Measurements from ENCODE around the gene FKBP4.

The FKBP4 gene

DNA sequence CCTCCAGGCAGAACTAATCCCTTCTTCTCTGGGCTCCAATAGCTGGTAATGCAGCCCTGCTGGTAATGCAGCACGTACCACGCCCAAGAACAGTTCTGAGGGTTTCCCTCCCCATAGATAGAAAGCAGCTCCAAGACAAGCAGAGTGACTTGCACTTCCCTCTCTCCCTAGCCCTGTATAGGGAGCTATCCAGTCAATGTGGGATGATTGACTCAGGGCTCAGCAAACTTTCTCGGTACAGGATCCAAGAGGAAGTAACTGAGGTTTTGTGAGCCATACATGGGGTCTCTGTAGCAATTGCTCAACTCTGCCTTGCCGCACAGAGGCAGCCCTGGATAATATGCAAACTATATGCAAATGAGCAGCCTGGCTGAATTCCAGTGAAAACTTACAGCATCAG is 15.5 kb upstream of the FKBP4 start:
- DNase-seq (ENCODE audit: low spot score): no peak

DNA sequence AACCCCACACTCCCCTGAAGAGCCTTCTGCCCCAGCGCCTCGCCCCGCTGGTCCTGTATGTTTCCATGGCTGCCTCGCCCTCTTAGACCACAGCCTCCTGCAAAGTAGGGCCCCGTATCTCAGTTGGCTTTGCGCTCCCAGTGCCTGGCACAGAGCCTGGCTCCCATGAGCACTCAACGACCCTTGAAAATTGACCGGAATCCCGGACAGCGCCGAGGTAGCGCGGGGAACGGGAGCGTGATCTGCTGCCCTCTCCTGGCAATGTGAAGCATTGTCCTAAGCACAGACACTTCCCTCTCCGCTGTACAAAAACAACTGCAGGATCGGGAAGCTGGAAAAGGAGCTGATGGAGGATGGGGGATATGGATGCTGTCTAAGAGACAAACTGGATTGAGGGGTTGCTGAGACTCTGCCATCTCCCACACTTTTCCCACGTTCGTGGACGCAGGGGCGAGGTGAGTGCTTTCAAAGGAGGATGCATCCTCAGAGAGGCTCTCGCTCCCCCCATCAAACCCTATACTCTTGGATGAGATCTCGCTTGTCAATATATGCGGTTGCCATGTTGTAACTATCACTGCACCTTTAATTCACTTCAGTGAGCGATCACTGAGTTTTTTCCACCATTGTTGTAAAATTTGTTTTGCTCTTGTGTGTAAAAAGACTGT is 10.7 kb upstream of the FKBP4 start:
- DNase-seq (ENCODE audit: low spot score): peak; percentile 67

DNA sequence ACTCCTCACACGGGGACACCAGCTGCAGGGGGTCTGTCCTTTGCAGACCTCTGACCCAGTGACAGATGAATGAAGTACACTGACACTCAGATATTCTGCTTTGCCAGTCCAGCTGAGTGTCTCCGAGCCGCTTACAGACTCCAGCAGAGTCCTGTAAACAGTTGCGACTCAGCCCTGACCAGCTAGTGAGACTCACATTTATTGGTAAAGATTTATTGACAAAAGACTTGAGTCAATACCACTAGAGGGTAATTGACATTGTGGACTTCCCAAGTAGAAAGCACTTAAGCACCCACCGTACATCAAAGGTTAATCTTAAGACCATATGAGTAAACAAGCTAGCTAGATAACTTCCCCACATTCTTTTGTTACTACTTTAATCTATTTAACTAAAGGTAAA is 9.8 kb upstream of the FKBP4 start:
- DNase-seq (ENCODE audit: low spot score): no peak

DNA sequence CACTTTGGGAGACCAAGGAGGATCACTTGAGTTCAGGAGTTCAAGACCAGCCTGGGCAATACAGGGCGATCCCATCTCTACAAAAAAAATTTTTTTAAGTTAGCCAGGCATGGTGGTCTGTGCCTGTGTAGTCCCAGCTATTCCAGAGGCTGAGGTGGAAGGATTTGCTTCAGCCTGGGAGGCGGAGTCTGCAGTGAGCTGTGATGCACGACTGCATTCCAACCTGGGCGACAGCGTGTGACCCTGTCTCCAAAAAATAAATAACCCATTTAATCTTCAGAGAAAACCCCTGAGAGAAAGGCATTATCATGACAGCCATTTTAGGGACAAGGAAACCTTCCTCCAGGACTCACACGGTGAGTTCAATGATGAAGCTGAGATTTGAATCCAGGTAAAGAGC is 3.7 kb upstream of the FKBP4 start:
- DNase-seq (ENCODE audit: low spot score): no peak

DNA sequence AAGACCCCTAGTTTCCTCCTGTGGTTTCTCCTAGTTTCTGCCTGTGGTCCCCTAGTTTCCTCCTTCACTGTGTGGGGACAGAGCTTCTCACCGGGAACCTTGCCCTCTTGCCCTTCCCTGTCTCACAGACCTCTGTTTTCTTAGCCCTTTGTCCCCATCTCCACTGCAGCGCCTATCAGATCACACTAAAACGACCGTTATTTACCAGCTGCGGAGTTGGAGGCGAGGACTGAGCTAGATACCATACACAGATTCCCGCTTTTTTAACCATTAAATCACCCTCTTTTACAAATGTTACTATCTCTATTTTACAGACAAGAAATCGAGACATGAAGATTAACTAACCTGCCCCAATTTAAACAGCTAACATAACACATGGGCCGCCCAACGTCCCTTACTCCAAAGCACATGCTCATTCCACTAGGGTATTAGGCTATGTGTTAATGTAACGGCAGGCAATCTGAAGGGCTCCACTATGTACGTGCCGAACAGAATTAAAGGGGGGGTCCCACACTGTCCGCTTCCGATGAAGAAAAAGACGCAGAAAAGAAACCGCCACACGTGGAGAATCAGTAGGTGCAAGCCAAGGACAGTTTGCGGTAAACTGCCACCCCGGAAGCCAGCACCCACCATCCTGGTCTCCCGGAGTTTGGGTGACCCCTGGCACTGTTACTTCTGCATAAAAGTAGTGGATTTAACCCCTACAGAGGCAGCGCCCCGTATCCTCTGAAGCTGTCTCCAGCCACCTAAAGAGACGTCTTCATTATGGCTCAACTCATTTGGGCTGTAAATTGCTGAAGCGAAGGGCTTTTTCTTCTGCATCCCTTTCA is 1.9 kb upstream of the FKBP4 start:
- DNase-seq (ENCODE audit: low spot score): no peak

DNA sequence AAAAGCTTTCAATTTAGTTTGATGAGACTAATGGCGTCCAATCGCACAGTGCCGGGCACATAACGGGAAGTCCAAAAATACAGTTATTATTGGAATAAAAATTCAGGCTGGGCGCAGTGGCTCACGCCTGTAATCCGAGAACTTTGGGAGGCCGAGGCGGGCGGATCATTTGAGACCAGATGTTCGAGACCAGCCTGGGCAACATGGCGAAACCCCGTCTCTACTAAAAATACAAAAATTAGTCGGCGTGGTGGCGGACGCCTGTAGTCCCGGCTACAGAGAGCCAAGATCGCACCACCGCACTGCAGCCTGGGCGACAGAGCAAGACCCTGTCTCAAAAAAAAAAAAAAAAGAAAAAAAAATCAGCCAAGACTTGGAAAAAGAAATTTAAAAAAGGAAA is 1.2 kb upstream of the FKBP4 start:
- DNase-seq (ENCODE audit: low spot score): no peak

DNA sequence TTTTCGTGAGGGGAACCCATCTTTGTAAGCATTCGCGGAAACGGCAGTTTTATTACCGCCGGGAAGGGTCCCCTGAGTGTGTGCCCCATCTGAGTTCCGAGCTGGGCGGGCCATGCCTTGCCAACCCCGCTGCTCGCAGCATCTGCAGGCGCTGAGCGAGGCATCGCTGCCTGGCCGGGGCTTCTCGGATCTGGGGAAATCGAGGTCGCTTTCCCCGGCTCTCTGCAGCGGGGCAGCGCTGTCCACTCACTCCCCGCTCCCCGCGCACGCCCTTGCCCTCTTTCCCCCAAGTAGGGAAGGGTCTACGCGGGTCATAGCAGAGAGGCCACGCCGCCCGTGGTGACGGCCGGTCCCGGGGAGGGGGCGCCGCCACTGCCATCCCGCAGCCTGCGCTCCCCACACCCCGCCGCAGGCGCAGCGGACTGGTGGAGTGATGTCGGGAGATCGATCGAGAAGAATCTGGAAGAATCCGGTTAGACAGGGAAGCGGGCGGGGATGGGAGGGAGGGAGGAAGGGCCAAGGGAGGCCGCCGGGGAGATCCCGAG is 507 bp upstream of the FKBP4 start:
- peak; percentile 79 for DNase-seq (ENCODE audit: low spot score)

DNA sequence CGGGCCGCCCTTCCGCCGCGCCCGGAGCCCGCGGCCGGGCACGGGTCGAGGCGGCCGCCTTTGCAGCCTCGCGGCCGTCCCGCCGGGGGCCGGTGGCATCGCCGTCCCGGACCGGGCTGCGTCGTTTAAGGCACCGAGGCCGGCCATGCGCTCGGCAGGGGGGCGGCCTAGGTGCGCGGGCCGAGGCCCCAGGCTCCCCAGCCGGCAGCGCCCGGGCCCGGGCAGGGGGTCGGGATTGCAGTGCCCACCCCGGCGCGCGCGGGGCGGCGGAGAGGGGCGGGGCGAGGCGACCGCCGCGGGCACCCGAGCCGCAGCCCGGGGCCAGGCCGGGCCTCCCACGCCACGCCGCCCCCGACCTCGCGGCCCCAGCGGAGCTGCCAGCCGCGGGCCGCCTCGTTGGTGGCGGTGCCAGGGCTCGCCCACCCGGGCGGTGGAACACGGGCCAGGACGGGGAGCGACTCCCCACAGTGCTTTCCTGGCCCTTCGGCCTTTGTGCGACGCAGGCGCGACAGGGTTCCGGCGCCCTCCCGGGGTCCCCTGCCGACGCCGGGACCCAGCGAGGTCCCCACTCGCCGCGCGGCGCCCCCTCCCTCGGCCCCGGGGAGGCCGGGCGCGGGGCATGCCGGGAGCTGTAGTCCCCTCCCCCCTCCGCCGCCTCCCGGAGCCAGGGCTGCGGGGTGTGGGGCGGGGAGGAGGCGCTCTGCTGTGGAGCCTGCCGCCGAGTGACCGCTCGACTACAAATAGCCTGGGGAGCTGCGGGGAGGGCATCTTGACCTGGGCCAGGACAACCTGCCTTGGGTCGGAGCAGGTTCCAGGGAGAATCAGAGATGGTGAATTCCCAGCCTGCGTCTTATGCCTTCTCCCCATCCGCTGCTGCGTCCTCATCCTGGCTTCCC is 769 bp downstream of the FKBP4 start:
- peak; percentile 73 for DNase-seq (ENCODE audit: low spot score)

DNA sequence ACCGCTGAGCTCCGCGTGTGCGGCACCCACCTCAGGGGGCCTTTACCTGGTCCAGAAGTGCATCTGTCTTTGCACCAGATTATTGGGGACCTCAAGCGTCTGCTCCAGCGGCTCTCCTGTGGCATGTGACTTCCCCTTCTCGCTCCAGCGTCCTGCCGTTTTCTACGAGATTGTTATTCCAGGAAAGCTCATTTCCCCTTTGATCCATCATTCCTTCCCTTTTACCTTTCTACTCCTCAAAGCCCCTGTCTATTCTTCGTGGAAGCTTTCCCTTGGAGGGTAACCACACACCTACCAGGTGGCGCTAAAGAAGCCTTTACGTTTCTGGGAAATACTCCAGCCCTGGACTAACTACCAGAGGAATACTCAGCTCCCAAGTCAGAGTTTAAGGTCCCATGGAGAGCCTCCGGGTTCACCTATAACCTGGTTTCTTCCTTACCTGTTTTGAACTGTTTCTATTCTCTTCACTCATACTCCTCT is 1.5 kb downstream of the FKBP4 start:
- no peak for DNase-seq (ENCODE audit: low spot score)

DNA sequence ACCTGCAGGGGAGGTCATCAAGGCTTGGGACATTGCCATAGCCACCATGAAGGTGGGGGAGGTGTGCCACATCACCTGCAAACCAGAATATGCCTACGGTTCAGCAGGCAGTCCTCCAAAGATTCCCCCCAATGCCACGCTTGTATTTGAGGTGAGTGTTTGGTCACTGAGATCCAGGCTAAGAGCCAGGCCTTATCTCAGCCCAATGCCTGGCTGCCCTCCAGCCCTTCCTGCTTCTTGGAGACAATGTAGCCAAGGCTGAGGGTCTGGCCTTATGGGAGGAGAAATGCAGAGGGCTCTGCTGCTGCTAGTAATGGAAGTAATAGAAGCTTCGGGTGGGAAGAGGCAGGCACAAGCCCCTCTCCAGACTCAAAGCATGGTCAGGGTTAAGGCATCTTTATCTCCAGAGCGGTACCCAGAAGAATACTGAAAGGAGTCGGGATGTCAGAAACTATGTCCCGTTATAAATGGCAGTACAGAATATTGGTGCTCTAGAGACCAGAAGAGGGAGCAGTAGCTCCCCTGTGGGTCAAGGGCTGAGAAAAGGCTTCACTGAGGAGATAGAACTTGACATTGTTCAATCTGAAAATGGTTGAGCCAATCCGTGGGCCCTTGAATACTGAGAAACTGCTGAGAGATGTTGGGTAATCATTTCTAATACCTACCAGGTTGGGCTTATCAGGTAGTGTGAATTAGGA is 3.1 kb downstream of the FKBP4 start:
- DNase-seq (ENCODE audit: low spot score): no peak

DNA sequence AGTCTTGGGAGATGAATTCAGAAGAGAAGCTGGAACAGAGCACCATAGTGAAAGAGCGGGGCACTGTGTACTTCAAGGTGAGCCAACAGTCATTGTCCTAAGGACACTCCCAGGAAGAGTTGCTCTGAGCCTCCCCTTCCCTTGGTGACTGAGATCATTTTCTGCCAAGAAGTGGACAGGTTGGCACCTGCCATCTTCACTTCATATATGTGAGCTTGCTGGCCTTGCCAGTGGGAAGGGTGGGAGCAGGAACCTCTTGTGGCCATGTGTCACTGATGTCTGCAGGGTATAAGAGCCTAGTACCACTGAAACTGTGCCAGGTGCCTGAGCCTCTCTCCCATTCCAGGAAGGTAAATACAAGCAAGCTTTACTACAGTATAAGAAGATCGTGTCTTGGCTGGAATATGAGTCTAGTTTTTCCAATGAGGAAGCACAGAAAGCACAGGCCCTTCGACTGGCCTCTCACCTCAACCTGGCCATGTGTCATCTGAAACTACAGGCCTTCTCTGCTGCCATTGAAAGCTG is 5.3 kb downstream of the FKBP4 start:
- no peak for DNase-seq (ENCODE audit: low spot score)

DNA sequence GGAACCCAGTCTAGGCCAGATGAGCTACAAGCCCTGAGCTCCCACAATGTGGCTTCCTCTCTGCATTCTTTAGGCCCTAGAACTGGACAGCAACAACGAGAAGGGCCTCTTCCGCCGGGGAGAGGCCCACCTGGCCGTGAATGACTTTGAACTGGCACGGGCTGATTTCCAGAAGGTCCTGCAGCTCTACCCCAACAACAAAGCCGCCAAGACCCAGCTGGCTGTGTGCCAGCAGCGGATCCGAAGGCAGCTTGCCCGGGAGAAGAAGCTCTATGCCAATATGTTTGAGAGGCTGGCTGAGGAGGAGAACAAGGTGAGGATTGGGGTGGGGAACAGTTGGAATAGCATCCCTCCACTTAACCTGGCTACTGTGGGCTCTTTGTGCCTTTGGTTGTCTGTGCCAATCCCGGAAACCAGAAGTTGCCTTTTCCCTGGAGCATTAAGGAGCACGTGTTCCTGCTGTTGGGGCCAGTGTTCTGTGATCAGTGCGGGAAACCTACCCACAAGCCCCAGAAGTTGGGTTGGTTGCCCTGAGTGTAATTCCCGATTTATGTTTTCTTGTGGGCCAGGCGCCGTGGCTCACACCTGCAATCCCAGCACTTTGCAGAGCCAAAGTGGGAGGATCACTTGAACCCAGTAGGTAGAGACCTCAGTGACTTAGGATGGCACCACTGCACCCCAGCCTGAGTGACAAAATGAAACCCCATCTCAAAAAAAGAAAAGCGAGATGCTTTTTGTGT is 6.4 kb downstream of the FKBP4 start:
- no peak for DNase-seq (ENCODE audit: low spot score)

DNA sequence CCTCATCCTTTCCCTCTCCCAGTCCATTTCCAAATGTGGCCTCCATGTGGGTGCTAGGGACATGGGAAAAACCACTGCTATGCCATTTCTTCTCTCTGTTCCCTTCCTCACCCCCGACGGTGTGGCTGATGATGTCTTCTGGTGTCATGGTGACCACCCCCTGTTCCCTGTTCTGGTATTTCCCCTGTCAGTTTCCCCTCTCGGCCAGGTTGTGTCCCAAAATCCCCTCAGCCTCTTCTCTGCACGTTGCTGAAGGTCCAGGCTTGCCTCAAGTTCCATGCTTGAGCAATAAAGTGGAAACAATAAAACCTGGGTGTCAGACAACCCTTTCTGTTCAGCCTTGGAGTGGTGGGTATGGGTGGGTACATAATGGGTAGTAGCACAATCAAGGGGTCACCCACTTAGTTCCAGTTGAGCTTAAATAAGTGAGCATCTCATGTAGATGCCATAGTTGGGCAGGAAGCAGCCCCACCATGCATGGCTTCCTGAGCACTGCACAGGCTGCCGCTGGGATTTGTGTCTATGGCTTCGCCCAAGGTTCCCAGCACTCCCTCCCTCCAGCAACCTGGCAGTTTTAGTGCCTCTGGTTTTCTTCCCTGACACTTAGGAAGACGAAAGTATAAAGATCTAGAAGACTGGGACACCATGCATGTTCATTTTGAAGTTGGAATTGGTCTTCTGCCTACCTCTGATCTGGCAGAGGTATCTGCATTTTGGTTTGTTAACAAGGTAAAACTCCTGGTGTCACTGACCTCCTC is 9.0 kb downstream of the FKBP4 start:
- no peak for DNase-seq (ENCODE audit: low spot score)

DNA sequence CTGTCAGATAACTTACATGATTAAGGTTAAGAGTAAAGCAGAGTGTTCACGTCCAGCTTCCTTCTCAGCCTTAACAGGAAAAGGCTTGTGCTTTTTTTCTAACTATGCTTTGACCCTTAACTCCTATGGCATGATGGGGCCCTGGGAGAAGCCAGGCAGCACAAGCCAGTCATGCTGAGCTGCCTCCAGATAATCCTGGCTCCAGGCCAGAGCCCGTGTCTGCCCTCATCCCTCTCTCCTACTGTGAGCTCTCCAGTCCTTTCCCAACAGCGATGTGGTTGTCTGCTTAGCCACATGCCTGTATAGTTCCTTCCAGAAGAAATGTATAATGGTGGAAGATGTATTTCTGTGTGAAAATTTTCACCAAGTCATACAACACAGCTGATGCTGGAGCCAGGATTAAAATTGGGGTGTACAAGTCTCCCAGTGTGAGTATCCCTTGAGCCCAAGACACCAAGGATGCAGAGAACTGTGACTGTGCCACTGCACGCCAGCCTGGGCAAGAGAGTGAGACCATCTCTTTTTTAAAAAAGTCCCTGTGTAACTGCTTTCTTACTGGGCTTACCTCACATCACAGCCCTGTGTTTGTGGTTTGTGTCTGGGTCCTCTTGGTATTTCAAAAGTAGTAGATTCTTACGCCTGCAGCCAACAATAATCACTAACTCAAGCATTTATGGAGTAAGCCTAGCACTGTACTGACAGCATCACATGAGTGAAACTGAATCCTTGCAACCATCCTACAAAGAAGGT is 9.8 kb downstream of the FKBP4 start:
- DNase-seq (ENCODE audit: low spot score): peak; percentile 65

DNA sequence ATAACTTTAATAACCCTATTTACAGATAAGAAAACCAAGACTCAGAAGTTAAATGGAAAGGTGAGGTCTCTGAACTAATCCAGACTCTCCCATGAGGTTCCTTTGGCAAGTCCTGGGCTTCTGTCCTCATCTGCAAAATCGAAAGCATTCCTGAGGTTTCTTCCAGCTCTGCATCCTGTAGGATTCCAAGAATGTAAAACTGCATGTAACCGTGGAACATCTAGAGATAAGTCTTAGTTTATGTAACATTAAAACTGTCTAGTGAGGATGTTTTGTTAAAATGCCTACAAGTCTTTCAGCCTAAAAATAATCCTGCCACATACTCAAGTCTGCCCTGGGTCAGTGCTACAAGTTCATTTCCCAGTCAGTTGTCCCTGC is 10.4 kb downstream of the FKBP4 start:
- no peak for DNase-seq (ENCODE audit: low spot score)

DNA sequence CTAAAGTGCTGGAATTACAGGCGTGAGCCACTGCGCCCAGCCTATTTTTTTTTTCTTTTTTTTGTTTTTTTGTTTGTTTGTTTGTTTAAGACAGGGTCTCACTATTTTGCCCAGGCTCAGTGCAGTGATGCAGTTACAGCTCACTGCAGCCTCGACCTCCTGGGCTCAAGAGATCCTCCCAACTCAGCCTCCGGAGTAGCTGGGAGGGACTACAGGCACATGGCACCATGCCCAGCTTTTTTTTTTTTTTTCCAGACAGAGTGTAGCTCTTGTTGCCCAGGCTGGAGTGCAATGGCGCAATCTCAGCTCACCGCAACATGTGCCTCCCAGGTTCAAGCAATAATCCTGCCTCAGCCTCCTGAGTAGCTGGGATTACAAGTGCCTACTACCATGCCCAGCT is 11.9 kb downstream of the FKBP4 start:
- no peak for DNase-seq (ENCODE audit: low spot score)

DNA sequence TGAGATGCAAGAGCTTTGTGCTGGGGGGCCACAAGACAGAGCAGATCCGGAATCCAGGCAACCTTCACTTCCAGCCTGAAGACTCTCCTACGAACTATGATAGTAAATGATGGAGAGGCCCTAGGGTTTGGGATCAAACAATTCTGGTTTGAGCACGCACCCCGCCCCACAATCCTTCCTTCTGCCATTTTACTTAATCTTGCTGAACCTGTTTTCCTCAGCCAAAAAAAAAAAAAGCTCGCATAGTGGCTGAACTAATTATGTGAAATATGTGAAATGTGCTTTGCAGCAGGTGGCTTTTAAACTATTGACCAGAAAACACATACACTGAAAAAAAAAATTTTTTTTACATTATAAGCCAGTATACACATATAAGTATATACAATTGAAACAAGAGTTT is 17.0 kb downstream of the FKBP4 start:
- no peak for DNase-seq (ENCODE audit: low spot score)

DNA sequence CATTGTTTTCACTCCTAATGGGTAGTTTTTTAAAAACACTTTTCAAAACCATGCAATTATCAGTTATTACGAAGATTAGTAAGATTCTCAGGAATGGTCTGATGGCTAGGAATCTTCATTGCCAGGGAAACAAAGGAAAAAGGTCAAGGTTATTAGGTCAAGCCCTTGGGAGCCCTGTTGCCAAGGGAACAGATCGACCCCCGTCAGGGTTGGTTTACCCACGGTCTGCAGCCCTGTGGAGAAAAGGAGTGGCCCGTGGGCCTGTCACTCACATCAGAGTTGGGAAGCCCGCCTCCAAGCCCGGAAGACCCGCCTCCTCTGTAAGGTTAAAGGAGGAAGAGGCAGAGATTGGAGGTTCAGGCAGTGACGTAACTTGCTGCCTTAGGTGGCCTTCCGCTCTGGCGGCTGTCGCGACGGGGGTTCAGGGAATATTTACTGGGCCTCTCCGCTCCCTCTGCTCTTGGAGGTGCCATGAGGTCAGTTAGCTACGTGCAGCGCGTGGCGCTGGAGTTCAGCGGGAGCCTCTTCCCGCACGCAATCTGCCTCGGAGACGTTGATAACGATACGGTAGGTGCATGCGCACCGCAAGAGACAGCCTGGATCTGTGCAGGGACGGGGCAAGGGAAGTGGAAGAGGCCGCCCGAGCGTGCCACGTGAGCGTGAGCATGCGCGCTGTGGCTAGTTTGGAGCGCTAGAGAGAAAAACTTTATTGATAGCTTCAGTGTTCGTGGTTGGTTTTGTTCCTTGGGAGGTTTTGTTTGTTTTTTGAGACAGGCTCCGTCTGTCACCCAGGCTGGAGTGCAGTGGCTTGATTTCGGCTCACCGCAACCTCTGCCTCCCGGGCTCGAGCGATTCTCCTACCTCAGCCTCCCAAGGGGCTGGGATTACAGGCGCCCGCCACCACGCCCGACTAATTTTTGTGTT is 17.8 kb downstream of the FKBP4 start, which contains the start of gene ITFG2:
TSS of gene ITFG2 (plus strand) at position 379 of the 924 bp plus-strand sequence. CDS start at position 472, 93 bp downstream.
- DNase-seq (ENCODE audit: low spot score): peak; percentile 100
